Activated naive CD8-positive, alpha-beta T cell treated with anti-CD3 and anti-CD28 coated beads, Interleukin-2, amount 50 U/mL, for 24 hours (primary cell): ENCODE results near the gene TFB1M.
A peak's percentile ranks its signal among the peaks of the same experiment; 100 is the strongest.

Experiments
- ATAC-seq: fragments of 150-1000 bp; cut with Tn5 transposase; one replicate; pipeline ENCODE4 v1.10.0; 2021
- DNase-seq: peaks from one replicate; pipeline ENCODE4 v3.0.0; 2021
- H3K27ac Mint-ChIP-seq: one replicate; pipeline ENCODE4 v1.8.0; 2021; ENCODE audit warnings: mild to moderate bottlenecking, mixed read lengths
- H3K27me3 Mint-ChIP-seq: one replicate; pipeline ENCODE4 v1.8.0; 2021; ENCODE audit warnings: mixed read lengths
- H3K36me3 Mint-ChIP-seq: one replicate; pipeline ENCODE4 v1.8.0; 2021; ENCODE audit warnings: low read depth, mixed read lengths
- H3K4me1 Mint-ChIP-seq: one replicate; pipeline ENCODE4 v1.8.0; 2021; ENCODE audit warnings: mixed read lengths
- H3K4me3 Mint-ChIP-seq: one replicate; pipeline ENCODE4 v1.8.0; 2021; ENCODE audit warnings: mild to moderate bottlenecking, moderate library complexity, mixed read lengths
- H3K9me3 Mint-ChIP-seq: one replicate; pipeline ENCODE4 v1.8.0; 2021; ENCODE audit warnings: mixed read lengths

TFB1M gene

DNA sequence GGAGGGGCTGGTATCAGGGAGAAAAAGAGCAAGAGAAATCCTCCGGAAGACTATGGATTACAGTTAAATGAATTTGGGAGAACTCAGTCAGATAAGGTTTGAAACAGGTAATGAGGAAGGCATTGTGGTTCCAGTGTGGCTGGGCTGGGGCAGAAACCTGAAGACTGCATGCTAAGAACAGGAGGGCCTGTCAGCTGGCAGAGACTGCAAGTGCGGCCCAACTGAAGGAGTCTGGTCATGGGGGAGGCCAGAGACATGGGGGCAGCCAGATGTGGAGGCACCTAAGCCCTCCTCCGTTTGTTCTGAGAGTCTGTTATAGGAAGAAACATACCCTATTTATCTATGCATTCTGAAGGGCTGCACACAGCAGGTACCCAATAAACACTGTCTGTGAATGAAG lies 16.6 kb downstream of the TFB1M start:
- DNase-seq = no peak
- no peak overlapping the region for H3K4me3 Mint-ChIP-seq
- H3K27ac Mint-ChIP-seq = peak overlapping the region; percentile 25
- H3K4me1 Mint-ChIP-seq = peaks cover 5% of the 10 kb centered on the region
- H3K9me3 Mint-ChIP-seq = no peaks in the 10 kb centered on the region
- H3K36me3 Mint-ChIP-seq = peaks cover 43% of the 10 kb centered on the region
- H3K27me3 Mint-ChIP-seq = no peaks in the 10 kb centered on the region
- ATAC-seq = no peak

DNA sequence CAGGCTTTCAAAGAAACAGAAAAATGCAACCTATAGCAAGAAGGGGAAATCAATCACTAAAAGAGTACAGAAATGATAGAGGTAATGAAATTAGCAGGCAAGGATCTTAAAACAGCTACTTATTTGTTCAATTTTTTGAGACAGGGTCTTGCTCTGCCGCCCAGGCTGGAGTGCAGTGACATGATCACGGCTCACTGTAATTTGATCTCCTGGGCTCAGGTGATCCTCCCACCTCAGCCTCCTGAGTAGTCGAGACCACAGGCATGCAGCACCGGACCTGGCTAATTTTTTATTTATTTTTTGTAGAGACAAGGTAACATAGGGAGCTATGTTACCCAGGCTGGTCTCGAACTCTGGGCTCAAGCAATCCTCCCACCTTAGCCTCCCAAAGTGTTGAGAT lies 21.6 kb downstream of the TFB1M start:
- DNase-seq (no peak), ATAC-seq (no peak)
- H3K4me1 Mint-ChIP-seq = peaks cover 5% of the 10 kb centered on the region
- no peaks in the 10 kb centered on the region for H3K9me3 Mint-ChIP-seq
- no peak overlapping the region for H3K4me3 Mint-ChIP-seq
- H3K27ac Mint-ChIP-seq = no peak overlapping the region
- peaks cover 54% of the 10 kb centered on the region for H3K36me3 Mint-ChIP-seq
- H3K27me3 Mint-ChIP-seq = no peaks in the 10 kb centered on the region

- Mint-ChIP-seq H3K4me3 (no peak overlapping the region), H3K9me3 (no peaks in the 10 kb centered on the region), H3K27ac (no peak overlapping the region), H3K36me3 (peaks cover 48% of the 10 kb centered on the region), H3K27me3 (no peaks in the 10 kb centered on the region), H3K4me1 (no peaks in the 10 kb centered on the region)
- ATAC-seq (no peak), DNase-seq (no peak)
Measured at GRCh38 chr6:155291291-155291690, 23.0 kb downstream of the TFB1M start.

GRCh38 chr6:155290491-155290890 lies 23.8 kb downstream of the TFB1M start:
- DNase-seq (no peak), ATAC-seq (no peak)
- no peaks in the 10 kb centered on the region for H3K27me3 Mint-ChIP-seq

DNA sequence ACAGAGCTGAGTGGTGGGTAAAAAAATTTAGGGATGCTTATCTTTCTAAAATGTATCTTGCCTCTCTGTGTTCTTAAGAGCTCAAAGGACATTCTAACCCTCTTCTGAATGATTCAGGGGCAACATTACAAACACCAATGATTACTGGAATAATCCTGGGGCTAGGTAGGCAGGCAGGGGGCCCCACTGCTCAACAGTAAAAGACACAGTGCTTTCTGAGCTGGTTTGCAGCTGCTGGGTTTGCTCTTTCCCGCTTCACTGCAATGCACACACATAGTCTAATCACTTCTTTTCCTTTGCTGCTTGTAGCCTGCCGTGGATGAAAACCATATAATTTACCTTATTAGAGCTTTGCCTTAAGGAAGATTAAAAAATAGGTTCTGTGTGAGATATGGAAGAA lies 26.5 kb downstream of the TFB1M start:
- Mint-ChIP-seq H3K27me3 (no peaks in the 10 kb centered on the region), H3K4me3 (no peak overlapping the region), H3K4me1 (no peaks in the 10 kb centered on the region), H3K9me3 (no peaks in the 10 kb centered on the region), H3K36me3 (peaks cover 47% of the 10 kb centered on the region), H3K27ac (no peak overlapping the region)
- no peak for ATAC-seq
- DNase-seq = no peak

More at GRCh38 chr6:155290491-155290890, 23.8 kb downstream of the TFB1M start:
- Mint-ChIP-seq H3K36me3 (peaks cover 47% of the 10 kb centered on the region), H3K9me3 (no peaks in the 10 kb centered on the region), H3K27ac (no peak overlapping the region), H3K4me3 (no peak overlapping the region), H3K4me1 (no peaks in the 10 kb centered on the region)

- H3K9me3 Mint-ChIP-seq = no peaks in the 10 kb centered on the region
- peaks cover 41% of the 10 kb centered on the region for H3K36me3 Mint-ChIP-seq
- H3K4me1 Mint-ChIP-seq = no peaks in the 10 kb centered on the region
- ATAC-seq (no peak), DNase-seq (no peak)
- no peak overlapping the region for H3K4me3 Mint-ChIP-seq
- H3K27ac Mint-ChIP-seq = no peak overlapping the region
- H3K27me3 Mint-ChIP-seq = no peaks in the 10 kb centered on the region
Measured at GRCh38 chr6:155284775-155285174, 29.5 kb downstream of the TFB1M start.

- ATAC-seq = no peak
- no peak overlapping the region for H3K4me3 Mint-ChIP-seq
- H3K27me3 Mint-ChIP-seq = no peaks in the 10 kb centered on the region
- no peaks in the 10 kb centered on the region for H3K9me3 Mint-ChIP-seq
- no peak for DNase-seq
- H3K36me3 Mint-ChIP-seq = peaks cover 41% of the 10 kb centered on the region
- no peak overlapping the region for H3K27ac Mint-ChIP-seq
- H3K4me1 Mint-ChIP-seq = peaks cover 8% of the 10 kb centered on the region
Measured at GRCh38 chr6:155278319-155279049, 35.8 kb downstream of the TFB1M start.

DNA sequence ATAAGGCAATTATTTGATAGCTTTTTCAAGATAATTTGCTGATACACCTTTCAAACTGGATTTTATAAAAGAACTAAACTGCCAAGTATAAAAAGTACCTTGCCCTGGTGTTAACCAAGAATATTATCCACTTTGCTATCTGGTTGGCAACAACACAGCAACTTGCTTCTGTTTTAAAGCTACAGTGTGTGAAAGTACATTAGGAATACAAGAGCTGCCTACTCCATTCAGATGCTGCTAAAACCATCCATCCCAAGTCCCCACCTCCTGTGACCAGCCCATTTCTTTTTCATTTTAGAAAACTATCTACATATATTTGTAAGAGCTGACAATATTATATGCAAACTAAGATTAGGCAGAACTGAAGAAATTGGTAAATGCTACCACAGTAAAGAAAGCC lies 37.6 kb downstream of the TFB1M start:
- DNase-seq (no peak), ATAC-seq (no peak)
- H3K36me3 Mint-ChIP-seq = peaks cover 38% of the 10 kb centered on the region
- H3K4me1 Mint-ChIP-seq = peaks cover 13% of the 10 kb centered on the region
- no peaks in the 10 kb centered on the region for H3K27me3 Mint-ChIP-seq
- H3K4me3 Mint-ChIP-seq = no peak overlapping the region
- H3K27ac Mint-ChIP-seq = no peak overlapping the region
- no peaks in the 10 kb centered on the region for H3K9me3 Mint-ChIP-seq

- no peaks in the 10 kb centered on the region for H3K27me3 Mint-ChIP-seq
- H3K27ac Mint-ChIP-seq = no peak overlapping the region
Measured at GRCh38 chr6:155275808-155276480, 38.3 kb downstream of the TFB1M start.

DNA sequence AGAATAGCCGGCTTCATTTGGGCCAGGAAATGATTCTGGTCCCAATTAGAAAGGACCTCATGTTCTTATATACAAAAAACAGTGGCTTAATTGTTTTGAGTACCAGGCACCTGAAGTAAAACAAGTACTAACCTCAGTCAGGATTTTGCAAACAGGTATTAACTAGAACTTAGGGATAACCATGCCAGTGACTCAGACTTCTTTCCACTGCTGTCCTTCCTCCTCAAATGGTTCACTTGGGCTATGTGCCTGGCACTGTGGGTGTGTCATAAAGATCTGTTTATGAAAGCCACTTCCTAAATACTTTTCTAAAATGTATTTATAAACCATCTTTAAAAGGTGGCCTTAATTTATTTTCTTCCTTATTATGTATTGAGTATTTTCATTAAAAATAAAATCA lies 39.8 kb downstream of the TFB1M start:
- Mint-ChIP-seq H3K36me3 (peaks cover 29% of the 10 kb centered on the region), H3K9me3 (no peaks in the 10 kb centered on the region), H3K4me3 (no peak overlapping the region), H3K4me1 (peaks cover 13% of the 10 kb centered on the region), H3K27me3 (no peaks in the 10 kb centered on the region), H3K27ac (no peak overlapping the region)
- no peak for DNase-seq
- no peak for ATAC-seq

More at GRCh38 chr6:155275808-155276480, 38.3 kb downstream of the TFB1M start:
- Mint-ChIP-seq H3K36me3 (peaks cover 36% of the 10 kb centered on the region), H3K4me3 (no peak overlapping the region), H3K9me3 (no peaks in the 10 kb centered on the region), H3K4me1 (peaks cover 13% of the 10 kb centered on the region)
- ATAC-seq = no peak
- no peak for DNase-seq

- no peak overlapping the region for H3K27ac Mint-ChIP-seq
- H3K27me3 Mint-ChIP-seq = no peaks in the 10 kb centered on the region
- H3K9me3 Mint-ChIP-seq = no peaks in the 10 kb centered on the region
- H3K4me3 Mint-ChIP-seq = no peak overlapping the region
- H3K4me1 Mint-ChIP-seq = peaks cover 13% of the 10 kb centered on the region
- no peak for DNase-seq
- no peak for ATAC-seq
- peaks cover 25% of the 10 kb centered on the region for H3K36me3 Mint-ChIP-seq
Measured at GRCh38 chr6:155274106-155274505, 40.2 kb downstream of the TFB1M start.

DNA sequence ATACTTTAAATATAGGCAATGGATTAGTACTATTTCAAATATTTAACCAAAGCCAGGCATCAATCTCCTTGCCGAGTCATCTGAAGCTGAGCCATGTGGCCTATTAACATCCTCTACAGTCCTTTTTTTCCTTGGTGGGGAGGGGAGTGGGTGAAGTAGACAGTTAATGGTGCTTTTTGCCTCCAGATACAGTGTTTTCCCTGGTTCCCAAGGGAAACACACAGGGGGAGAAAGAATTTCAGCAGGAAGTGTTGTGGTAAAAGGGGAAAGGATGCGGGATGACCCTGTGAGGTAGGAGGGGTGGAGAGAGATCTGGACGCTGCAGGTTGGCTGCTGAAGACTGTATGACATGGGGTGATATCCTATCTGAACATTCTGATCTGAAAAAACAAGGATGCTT lies 40.9 kb downstream of the TFB1M start:
- Mint-ChIP-seq H3K9me3 (no peaks in the 10 kb centered on the region), H3K27ac (peak overlapping the region; percentile 37), H3K4me1 (peaks cover 13% of the 10 kb centered on the region), H3K36me3 (peaks cover 23% of the 10 kb centered on the region), H3K27me3 (no peaks in the 10 kb centered on the region), H3K4me3 (no peak overlapping the region)
- DNase-seq (no peak), ATAC-seq (no peak)

DNA sequence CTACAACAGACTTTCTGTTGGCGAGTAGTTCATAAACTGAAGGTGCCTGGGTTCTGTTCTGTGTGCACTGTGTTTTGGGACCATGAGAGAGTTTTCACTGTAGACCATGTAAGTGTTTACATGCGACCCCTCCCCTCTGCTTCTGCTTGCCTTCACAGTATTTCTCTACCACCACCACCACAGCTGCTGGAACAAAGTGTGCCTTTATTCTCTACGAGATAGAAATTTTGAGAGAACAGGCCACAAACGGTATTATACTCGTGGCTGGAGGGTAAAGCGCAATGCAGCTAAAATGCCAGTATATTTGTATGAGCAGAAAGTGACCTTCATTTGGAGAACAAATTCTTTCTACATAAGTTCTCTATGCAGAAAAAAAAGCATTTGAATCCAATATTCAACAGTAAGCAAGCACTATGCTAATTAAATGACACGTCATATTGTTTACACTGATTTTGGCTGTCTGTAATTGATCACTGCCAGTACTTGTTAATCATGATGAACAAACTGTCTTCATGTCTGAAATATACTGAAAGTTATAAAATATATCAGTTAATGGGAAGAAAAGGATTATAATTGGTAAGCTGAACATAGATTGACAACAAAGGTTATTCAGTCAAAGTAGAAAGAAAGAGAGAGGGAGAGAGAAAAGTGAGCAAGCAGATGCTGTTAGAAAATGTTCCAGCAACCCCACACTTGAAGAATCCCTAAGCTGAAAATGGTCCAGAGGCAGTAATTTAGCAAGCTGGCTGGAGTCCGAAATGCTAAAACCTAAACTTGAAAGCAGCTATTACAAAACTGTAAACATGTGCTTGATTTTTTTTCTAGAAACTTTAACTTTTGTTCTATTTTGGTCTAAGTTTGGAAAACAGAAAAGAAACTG lies 41.7 kb downstream of the TFB1M start:
- Mint-ChIP-seq H3K36me3 (peaks cover 20% of the 10 kb centered on the region), H3K27me3 (no peaks in the 10 kb centered on the region), H3K27ac (no peak overlapping the region), H3K4me1 (peaks cover 16% of the 10 kb centered on the region), H3K4me3 (no peak overlapping the region), H3K9me3 (no peaks in the 10 kb centered on the region)
- no peak for ATAC-seq
- DNase-seq = no peak

- Mint-ChIP-seq H3K27me3 (no peaks in the 10 kb centered on the region), H3K9me3 (no peaks in the 10 kb centered on the region), H3K4me1 (peaks cover 16% of the 10 kb centered on the region), H3K36me3 (peaks cover 28% of the 10 kb centered on the region), H3K27ac (no peak overlapping the region), H3K4me3 (no peak overlapping the region)
- ATAC-seq = no peak
- DNase-seq = no peak
Measured at GRCh38 chr6:155271145-155271544, 43.1 kb downstream of the TFB1M start.
